ENCODE data around the gene TNRC6A.
"Not testable (repeated sequence)": the region's sequence is repeated elsewhere in the genome, so short reads cannot be mapped to it uniquely, and the experiment has no call there.

The TNRC6A gene

DNA sequence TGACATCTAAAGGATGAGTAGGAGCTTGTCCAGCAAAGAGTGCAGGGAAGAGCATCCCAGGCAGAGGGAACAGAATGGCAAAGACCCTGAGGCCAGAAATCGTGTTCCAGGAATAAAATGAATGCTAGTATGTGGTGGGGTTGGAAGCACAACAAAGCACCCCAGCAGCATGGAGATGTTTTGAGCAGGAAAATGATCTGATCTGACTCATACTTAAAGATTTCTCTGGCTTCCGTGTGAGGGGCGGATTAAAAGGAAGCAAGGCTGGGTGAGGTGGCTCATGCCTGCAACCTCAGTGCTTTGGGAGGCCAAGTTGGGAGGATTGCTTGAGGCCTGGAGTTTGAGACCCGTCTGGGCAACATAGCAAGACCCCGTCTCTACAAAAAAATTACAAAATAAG is 118.6 kb downstream of the TNRC6A start:
- DNase-seq, result no peak

DNA sequence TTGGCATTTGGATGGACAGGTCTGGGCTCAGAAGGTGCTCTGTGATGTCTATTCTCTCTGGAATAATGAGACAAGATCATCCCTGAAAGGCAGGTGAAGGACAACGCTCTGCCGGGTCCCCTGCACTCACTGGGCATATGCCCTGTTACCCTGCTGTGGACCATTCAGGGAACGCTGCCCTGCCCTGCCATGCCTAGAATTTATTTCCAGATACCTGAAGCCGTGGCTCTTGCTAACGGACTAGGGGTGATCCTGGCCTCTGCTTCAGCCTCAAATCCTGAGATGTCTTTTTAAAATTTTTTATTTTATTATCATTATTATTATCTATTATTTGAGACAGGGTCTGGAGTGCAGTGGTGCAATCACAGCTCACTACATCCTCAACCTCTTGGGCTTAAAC is 120.2 kb downstream of the TNRC6A start:
- no peak for DNase-seq

DNA sequence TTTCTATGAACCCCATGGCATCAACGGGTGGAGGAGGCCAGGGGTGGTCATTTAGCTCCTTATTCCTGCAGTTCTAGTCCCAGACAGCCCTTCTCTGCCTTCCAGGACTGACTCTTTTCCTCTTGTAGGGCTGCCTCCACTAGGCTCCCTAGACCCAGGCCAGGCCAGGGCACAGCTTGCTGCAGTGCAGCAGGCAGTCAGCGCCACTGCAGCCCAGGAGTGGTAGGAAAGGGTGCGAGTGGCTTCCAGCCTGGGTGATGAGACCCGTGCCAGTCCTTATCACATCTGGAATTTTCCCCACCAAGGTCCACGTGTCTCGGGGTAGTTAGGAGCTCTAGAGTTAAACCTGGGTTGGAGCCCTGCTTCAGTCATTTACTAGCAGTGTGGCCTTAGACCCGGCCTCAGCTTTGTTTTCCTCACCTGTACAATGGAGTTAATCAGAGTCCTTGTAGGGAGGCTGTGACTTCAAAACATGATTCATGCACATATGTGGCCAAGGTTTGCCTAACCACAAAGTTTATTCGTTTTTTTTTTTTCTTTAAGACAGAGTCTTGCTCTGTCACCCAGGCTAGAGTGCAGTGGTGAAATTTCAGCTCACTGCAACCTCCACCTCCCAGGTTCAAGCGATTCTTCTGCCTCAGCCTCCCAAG is 121.0 kb downstream of the TNRC6A start:
- no peak for DNase-seq

DNA sequence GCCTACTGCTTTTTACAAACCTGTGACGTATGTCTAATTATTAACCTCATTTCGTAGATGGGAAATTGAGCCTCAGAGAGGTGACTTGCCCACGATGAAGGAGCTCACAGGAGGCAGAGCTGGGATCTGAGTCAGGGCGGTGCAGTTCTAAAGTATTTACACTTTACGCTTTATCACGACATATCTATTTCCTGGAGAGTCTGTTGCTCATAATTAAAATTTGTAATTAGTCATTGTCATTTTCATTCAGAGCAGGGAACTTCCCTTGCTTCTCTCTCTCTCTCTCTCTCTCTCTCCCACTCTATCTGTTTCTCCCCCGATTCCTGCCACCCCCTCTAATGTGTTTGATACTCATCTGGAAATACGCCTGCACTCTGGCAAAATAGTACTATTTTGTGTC is 122.2 kb downstream of the TNRC6A start:
- no peak for DNase-seq

DNA sequence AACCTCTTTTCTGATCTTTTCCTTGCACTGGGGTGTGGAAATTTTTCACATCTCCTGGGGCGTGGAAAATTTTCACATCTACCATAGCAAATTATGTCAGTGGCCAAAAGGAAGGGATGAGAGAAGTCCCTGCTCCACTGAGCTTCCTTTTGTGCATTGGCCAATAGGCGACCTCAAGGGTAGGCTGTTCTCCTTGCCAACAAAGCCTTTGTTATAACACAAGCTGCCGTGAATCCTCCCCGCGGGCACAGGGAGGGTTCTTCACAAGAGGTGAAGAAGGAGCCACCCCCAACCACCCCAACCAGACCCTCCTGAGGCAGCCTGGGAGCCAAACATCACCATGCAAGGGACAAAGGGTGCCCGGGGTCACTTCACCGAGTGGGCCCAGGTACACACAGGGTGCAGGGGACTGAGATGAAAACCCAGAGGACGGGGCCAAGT is 122.8 kb downstream of the TNRC6A start:
- no peak for DNase-seq

DNA sequence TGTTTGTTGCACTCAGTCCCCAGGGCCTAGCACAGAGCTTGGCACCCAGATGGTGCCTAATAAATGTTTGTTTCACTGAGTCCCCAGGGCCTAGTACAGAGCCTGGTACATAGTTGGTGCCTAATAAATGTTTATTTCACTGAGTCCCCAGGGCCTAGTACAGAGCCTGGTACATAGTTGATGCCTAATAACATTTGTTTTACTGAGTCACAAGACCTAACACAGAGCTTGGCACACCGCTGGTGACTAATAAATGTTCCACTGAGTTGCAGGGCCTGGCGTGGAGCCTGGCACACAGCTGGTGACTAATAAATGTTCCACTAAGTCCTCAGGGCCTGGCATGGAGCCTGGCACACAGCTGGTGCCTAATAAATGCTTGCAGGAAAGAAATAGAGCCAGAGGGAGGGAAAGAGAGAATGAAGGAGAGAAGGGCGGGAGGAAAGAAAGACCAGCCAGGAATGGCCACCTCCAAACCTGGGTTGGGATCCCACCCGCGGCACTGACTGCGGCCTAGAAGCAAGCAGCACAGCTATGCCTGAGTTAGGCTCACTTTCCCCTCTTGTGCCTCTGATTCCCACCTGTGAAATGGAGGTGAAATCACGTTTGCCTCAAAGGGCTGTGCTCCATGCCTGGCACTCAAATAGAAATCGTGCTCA is 123.8 kb downstream of the TNRC6A start:
- no peak for DNase-seq

DNA sequence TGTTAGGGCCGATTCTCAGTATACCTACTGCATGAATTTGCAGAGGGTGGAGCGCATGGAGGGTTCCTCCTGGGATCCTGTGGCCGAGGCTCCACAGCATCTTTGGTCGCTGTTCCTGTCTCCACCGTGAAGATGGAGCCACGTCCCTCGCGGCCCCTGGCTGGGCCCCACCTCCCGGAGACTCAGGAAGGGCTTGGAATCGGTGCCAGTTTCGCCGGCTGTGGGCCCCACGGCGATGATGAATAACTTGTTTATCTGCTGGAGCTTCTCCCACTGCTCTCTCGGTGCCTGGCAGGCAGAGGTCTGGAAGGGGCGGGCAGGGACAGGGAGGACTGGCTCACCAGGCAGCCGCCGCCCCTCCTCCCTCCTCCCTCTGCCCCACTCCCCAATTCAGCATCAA is 124.4 kb downstream of the TNRC6A start:
- DNase-seq, result no peak

DNA sequence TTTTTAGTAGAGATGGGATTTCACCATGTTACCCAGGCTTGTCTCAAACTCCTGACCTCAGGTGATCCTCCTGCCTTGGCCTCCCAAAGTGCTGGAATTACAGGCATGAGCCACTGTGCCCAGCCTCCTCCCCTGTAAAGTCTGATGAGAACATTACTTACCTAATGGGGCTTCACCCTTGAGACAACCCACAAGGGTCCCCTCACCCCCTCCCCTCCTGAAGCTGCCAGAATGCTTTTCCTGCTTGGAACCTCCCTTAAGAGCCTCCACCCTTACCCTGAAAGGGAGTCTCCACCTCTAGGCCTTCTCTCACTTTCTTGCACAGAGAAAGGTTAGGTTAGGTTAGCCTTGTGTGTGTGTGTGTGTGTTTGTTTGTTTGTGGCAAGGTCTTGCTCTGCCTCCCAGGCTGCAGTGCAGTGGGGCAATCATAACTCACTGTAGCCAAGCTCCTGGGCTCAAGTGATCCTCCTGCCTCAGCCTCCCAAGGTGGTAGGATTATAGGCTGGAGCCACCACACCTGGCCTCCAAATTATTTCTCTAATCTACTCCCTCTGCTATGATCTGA is 125.2 kb downstream of the TNRC6A start:
- DNase-seq, result no peak

DNA sequence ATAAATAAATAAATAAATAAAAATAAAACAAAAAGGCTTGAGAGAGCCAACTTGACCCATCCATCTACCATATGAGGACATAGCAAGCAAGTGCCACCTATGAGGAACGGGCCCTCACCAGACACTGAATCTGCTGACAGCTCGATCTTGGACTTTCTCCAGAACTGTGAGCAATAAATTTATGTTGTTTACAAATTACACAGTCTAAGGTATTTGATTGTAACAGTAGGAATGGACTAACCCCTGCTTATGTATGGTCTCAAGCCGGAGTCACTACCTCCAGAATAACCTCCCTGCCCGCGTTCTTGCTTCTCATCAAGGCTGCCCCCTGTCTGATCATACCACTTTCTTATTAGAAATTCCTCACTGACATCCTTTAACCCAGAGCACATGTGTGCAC is 126.2 kb downstream of the TNRC6A start:
- DNase-seq, result no peak

DNA sequence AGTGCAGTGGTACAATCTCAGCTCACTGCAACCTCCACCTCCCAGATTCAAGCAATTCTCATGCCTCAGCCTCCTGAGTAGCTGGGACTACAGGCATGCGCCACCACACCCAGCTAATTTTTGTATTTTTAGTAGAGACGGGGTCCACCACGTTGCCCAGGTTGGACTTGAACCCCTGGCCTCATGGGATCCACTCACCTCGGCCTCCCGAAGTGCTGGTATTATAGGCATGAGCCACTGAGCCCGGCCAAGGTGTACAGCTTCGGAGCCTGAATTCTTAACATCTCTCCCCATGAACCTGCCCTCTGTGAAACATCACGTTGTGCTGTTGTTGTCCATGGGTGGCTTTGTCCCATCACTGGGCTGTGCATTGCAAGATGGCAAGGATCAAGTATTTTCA is 127.4 kb downstream of the TNRC6A start:
- not testable (repeated sequence) for DNase-seq

DNA sequence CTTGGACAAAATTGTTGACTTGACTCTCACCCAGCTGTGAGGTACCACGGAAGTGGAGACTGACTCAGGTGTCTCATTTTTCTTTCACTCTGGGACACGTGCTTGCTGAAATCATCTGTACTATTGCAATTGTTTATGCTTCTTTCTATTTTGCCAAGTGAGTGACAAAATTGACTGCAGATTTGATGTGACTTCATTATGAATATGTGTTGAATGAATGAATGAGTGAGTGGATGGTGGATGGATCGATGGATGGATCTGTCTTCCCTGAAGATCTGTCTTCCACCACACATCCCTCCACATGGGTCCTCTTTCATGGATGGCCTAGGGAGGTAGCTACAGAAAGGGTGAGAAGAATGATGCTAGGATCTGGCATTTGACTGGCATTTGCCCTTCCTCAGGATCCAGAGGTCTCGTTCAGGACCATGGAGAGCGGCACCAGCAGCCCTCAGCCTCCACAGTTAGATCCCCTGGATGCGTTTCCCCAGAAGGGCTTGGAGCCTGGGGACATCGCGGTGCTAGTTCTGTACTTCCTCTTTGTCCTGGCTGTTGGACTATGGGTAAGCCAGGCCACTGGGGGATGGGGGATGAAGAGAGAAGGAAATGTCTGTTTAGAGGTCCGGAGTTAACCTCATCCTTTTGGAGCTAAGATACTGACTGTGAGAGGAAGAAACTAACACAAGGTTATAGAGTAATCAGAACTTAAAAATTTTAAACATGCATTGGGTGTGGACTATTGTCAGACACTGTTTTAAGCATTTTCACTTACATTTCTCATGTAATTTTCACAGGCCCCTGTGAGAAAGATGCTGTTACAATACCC is 129.0 kb downstream of the TNRC6A start:
- DNase-seq, result peak; percentile 46

DNA sequence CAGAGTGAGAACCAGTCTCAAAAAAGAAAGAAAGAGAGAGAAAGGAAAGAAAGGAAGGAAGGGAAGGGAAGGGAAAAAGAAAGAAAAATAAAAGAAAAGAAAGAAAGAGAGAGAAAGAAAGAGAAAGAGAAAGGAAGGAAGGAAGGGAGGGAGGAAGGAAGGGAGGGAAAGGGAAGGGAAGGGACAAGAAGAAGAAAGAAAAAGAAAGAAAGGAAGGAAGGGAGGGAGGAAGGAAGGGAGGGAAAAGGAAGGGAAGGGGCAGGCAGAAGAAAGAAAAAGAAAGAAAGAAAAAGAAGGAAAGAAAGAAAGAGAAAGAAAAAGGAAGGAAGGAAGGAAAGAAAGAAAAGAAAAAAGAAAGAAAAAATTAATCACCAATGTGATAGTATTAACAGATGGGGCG is 132.0 kb downstream of the TNRC6A start:
- DNase-seq, result no peak

DNA sequence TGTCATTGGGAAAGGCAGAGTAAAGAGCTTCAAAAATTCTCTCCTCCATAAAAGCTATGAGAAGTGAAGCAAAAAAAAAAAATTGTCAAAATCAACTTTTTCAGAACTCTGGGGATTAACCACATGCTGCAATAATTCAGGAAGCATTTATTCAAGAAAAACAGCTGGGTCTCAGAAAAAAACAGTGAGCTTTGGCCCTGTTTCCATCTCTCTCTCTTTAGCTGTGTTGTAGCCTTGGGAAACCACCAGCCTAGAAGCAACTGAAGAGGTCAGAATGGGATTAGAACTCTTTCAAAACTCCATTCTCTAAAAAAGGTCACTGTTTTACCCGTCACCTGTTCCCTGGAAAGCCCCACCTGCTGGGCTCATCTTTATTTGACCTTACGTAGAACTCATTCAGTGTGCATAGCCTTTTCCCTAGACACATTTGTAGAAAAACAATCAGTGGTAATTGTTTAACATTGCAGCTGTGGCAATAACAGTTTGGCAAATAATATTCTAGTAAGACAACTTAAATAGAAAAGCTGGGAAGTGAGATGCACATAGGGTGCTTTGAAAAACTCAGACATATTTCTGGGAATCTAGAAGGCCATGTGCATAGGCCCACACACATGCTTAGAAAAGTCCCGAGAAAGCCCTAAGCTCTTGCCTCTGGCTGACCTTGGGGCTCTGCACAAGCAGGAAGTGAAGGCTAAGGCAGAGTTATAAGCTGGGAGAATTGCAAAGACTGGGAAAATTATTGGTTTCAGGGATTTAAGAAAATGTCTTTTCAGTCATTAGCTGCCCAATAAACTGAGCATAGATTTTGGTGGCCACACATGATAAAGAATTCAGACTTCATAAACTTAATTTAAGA is 134.4 kb downstream of the TNRC6A start:
- DNase-seq, result no peak

DNA sequence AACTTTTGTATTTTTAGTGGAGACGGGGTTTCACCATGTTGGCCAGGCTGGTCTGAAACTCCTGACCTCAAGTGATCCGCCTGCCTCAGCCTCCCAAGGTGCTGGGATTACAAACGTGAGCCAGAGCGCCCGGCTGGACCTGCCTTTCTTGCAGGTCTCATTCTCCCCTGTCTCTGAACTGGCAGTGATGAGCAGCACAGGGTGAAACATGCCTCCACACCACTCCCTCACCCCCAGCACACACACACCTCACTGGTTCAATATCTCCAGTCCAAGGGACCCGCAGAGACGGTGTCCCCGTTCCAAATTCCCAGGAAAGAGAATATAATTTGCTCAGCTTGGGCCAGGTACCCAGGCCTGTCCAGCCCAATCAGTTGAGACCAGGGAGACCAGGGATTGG is 139.6 kb downstream of the TNRC6A start:
- no peak for DNase-seq

DNA sequence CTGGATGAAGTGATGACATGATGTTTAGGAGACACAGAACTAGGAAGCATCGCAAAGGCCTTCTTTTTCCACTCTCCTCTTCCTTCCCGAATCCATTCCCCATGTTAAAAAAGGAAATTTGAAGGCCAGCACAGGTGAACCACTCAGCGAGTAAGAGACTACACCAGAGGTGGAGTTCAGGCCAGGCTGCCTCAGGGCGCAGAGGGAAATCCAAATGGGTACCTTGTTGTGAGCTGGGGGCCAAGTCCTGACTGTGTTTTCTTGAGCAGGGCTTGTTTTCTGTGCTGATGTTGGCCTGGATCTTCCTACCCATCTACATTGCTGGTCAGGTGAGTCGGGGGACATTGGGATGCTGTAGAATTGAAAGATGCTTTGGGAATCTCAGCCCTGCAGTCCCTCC is 142.4 kb downstream of the TNRC6A start:
- DNase-seq, result no peak

DNA sequence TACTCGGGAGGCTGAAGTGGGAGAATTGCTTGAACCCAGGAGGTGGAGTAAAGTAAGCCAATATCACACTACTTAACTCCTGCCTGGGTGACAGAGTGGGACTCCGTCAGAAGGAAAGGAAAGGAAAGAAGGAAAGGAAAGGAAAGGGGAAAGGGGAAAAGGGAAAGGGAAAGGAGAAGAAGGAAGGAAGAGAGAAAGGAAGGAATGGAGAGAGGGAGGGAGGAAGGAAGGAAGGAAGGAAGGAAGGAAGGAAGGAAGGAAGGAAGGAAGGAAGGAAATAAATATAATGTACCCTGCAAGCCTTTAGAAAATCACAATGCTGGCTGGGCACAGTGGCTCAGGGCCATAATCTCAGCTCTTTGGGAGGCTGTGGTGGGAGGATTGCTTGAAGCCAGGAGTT is 143.6 kb downstream of the TNRC6A start:
- DNase-seq, result no peak

DNA sequence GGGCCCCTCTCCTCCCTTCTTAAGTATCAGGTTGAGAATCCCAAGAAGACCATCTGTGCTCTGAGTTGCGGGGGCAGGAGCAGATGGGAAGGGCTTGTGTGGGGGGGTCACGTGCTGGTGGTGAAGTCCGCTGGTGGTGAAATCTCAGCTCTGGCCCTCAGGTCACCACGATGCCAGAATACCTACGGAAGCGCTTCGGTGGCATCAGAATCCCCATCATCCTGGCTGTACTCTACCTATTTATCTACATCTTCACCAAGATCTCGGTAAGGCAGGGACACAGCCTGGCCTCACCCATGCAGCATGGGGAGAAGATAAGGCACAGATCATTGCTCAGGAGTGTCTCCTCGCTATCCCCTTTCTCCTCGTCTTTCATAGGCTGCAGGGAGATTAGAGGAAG is 146.0 kb downstream of the TNRC6A start:
- no peak for DNase-seq

Measured in activated naive CD4-positive, alpha-beta T cell treated with anti-CD3 and anti-CD28 coated beads, Interleukin-2, amount 50 U/mL, for 16 hours (primary cell).